ENCODE results near the gene FAM118A. TPM values are rescaled to one million over a fixed set of nuclear protein-coding genes. Genes with fewer than 3 reads are reported as not detected.

The FAM118A gene
- total RNA-seq, 1 experiment from 2014 or later: 37.9 TPM

GRCh38 chr22:45273452-45274075, 36.2 kb upstream of the FAM118A start:
- H3K23me2 ChIP-seq (ENCODE audit: insufficient read length, low read depth, low read length, poor library complexity, severe bottlenecking): peaks cover 8% of the 10 kb centered on the region
- H3K9me3 ChIP-seq (ENCODE audit: control insufficient read depth, low read depth, low read length): no peaks in the 10 kb centered on the region
- H2BK120ac ChIP-seq (ENCODE audit: low read depth, low read length, poor library complexity, severe bottlenecking): no peak overlapping the region
- no peak overlapping the region for H4K8ac ChIP-seq (replicated peaks; ENCODE audit: insufficient read length, low read depth, low read length)
- H3K79me2 ChIP-seq (ENCODE audit: insufficient read depth, low read length): no peaks in the 10 kb centered on the region
- H3K27ac Mint-ChIP-seq: no peak overlapping the region
- TF ChIP-seq CTCF (conservative IDR thresholded peaks at IDR 0.05): no peak
- H3K14ac ChIP-seq (ENCODE audit: insufficient read depth, low read length): no peak overlapping the region
- H3K36me3 Mint-ChIP-seq (ENCODE audit: insufficient read depth in 1 of 3, low read depth in 3 of 3): no peaks in the 10 kb centered on the region
- no peak overlapping the region for H3K4ac ChIP-seq (ENCODE audit: low read depth, low read length)
- H3K56ac ChIP-seq (ENCODE audit: insufficient read length, low read depth, low read length): no peak overlapping the region
- no peak overlapping the region for H2AFZ ChIP-seq (ENCODE audit: low read length)
- no peak overlapping the region for H2BK5ac ChIP-seq (ENCODE audit: insufficient read length, low read length)
- no peak overlapping the region for H2AK5ac ChIP-seq (ENCODE audit: insufficient read length, low read length)
- no peak overlapping the region for H3K27ac ChIP-seq (ENCODE audit: insufficient read length, low read depth, low read length)
- no peak overlapping the region for H3T11ph ChIP-seq (ENCODE audit: low read length)
- no peaks in the 10 kb centered on the region; the same call in 1 of the 2 replicates for H3K4me1 ChIP-seq (ENCODE audit: insufficient read depth, low read length)
- no peak overlapping the region for H3K4me2 ChIP-seq (ENCODE audit: insufficient read depth, insufficient read length, low read length)
- WGBS (ENCODE audit: extremely low coverage, insufficient read length, low lambda C conversion rate): no CpG with 5 or more reads among the region's 15 CpGs
- H3K79me1 ChIP-seq (ENCODE audit: insufficient read depth, low read depth, low read length, poor library complexity, severe bottlenecking): no peaks in the 10 kb centered on the region
- DNase-seq: no peak
- H4K91ac ChIP-seq (ENCODE audit: insufficient read length, low read depth, low read length): no peak overlapping the region
- H3K27me3 Mint-ChIP-seq (ENCODE audit: low read depth): peaks cover 31% of the 10 kb centered on the region
- H3K23ac ChIP-seq (ENCODE audit: insufficient read length, low read depth, low read length): no peak overlapping the region
- no peaks in the 10 kb centered on the region for H3K27me3 ChIP-seq (ENCODE audit: insufficient read depth, low read length)
- no peaks in the 10 kb centered on the region for H4K20me1 ChIP-seq (ENCODE audit: control insufficient read depth, insufficient read depth, insufficient read length)
- no peak overlapping the region for H3K18ac ChIP-seq (ENCODE audit: insufficient read length, low read depth, low read length)
- no peak overlapping the region for H2BK12ac ChIP-seq (ENCODE audit: insufficient read length, low read depth, low read length)
- no peak overlapping the region for H2BK20ac ChIP-seq (ENCODE audit: low read depth, low read length, poor library complexity, severe bottlenecking)
- no peak overlapping the region for H3K9ac ChIP-seq (ENCODE audit: extremely low read depth, insufficient read length, low read length)
- no peak overlapping the region for H2BK15ac ChIP-seq (ENCODE audit: low read depth, low read length)
- H3K9me3 Mint-ChIP-seq: no peaks in the 10 kb centered on the region
- peaks cover 12 to 18% of the 10 kb centered on the region in 2 experiments for H3K4me1 Mint-ChIP-seq
- no peak overlapping the region for H3K4me3 Mint-ChIP-seq
- no peak overlapping the region for H4K5ac ChIP-seq (ENCODE audit: insufficient read length, low read depth, low read length)
